Measurements from ENCODE around the gene PITX2. TPM values are rescaled to one million over a fixed set of nuclear protein-coding genes. Genes with fewer than 3 reads are reported as not detected.

Gene PITX2
- total RNA-seq, 1 donor from 2014 or later, result 1.0 TPM

GRCh38 chr4:110663738-110664444, 41.0 kb upstream of the PITX2 start:
- TF ChIP-seq CTCF (conservative IDR thresholded peaks at IDR 0.05; ENCODE audit: low read depth, low read length), result no peak
- no peak for DNase-seq (ENCODE audit: low read depth)
- H3K4me3 ChIP-seq (ENCODE audit: low read depth, low read length), result no peak overlapping the region

- no peak for TF ChIP-seq CTCF (conservative IDR thresholded peaks at IDR 0.05; ENCODE audit: low read depth, low read length)
- no peak for DNase-seq (ENCODE audit: low read depth)
- no peak overlapping the region for H3K4me3 ChIP-seq (ENCODE audit: low read depth, low read length)
Observed at GRCh38 chr4:110663206-110663605, 40.3 kb upstream of the PITX2 start.

GRCh38 chr4:110660755-110661154, 37.9 kb upstream of the PITX2 start:
- no peak for DNase-seq (ENCODE audit: low read depth)
- H3K4me3 ChIP-seq (ENCODE audit: low read depth, low read length), result no peak overlapping the region
- no peak for TF ChIP-seq CTCF (conservative IDR thresholded peaks at IDR 0.05; ENCODE audit: low read depth, low read length)

- DNase-seq (ENCODE audit: low read depth), result no peak
- no peak for TF ChIP-seq CTCF (conservative IDR thresholded peaks at IDR 0.05; ENCODE audit: low read depth, low read length)
- no peak overlapping the region for H3K4me3 ChIP-seq (ENCODE audit: low read depth, low read length)
Observed at GRCh38 chr4:110654254-110654635, 31.4 kb upstream of the PITX2 start.

- no peak for TF ChIP-seq CTCF (conservative IDR thresholded peaks at IDR 0.05; ENCODE audit: low read depth, low read length)
- no peak for DNase-seq (ENCODE audit: low read depth)
- H3K4me3 ChIP-seq (ENCODE audit: low read depth, low read length), result no peak overlapping the region
Observed at GRCh38 chr4:110653321-110654253, 30.7 kb upstream of the PITX2 start.

- H3K4me3 ChIP-seq (ENCODE audit: low read depth, low read length), result no peak overlapping the region
- TF ChIP-seq CTCF (conservative IDR thresholded peaks at IDR 0.05; ENCODE audit: low read depth, low read length), result no peak
- DNase-seq (ENCODE audit: low read depth), result no peak
Observed at GRCh38 chr4:110644008-110644407, 21.1 kb upstream of the PITX2 start.

Data from epithelial cell of proximal tubule (primary cell).